Neural crest cell (in vitro differentiated cells): ENCODE measurements around the gene ANKRD55. TPM values are rescaled to one million over a fixed set of nuclear protein-coding genes. Genes with fewer than 3 reads are reported as not detected.

Experiments
- DNase-seq: peaks from one replicate; pipeline ENCODE4 v3.0.0; 2021; ENCODE audit warnings: low read depth, mixed read lengths, low spot score
- H3K27ac Mint-ChIP-seq: one replicate; pipeline ENCODE4 v1.8.0; 2021; ENCODE audit warnings: mild to moderate bottlenecking, mixed read lengths; ENCODE audit not compliant: unreplicated experiment
- H3K27me3 Mint-ChIP-seq: 2 replicates; pipeline ENCODE4 v1.8.0; 2021; ENCODE audit warnings: low read depth, mild to moderate bottlenecking, mixed read lengths
- H3K36me3 Mint-ChIP-seq: 2 replicates; pipeline ENCODE4 v1.8.0; 2021; ENCODE audit warnings: low read depth, mild to moderate bottlenecking, mixed read lengths
- H3K4me1 Mint-ChIP-seq: 2 replicates; pipeline ENCODE4 v1.8.0; 2021; ENCODE audit warnings: mixed read lengths
- H3K4me3 Mint-ChIP-seq: one replicate; pipeline ENCODE4 v1.8.0; 2021; ENCODE audit warnings: mild to moderate bottlenecking, mixed read lengths
- H3K9me3 Mint-ChIP-seq: 2 replicates; pipeline ENCODE4 v1.8.0; 2021; ENCODE audit warnings: mixed read lengths
- CTCF ChIP-seq: fragments of 200-600 bp; sonication (generic); conservative IDR thresholded peaks from 2 replicates; pipeline ENCODE4 v1.5.0; 2021; ENCODE audit warnings: antibody characterized with exemption, mild to moderate bottlenecking
- total RNA-seq: library from RNA; stranded (reverse); gene quantifications from 2 replicates; pipeline ENCODE4 v1.2.1, GENCODE V29; 2021

Gene ANKRD55
- total RNA-seq, 1 donor from 2014 or later, result 0.16 TPM

DNA sequence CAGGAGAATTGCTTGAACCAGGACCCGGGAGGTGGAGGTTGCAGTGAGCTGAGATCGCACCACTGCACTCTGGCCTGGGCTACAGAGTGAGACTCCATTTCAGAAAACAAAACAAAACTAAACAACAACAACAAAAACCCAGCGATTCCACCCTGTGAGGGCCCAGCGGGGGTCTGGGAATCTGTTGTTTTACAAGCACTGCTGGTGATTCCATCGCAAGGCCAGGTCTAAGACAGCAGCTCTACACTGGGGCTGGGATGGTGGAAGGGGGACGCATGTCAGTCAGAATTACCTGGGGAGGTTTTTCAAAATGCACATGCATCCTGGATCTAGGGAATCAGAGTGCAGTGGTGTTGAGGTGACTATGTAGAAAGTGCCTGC is 90.9 kb downstream of the ANKRD55 start:
- Mint-ChIP-seq H3K36me3 (no peaks in the 10 kb centered on the region), H3K4me3 (no peak overlapping the region), H3K27me3 (no peaks in the 10 kb centered on the region), H3K27ac (no peak overlapping the region), H3K9me3 (peaks cover 3% of the 10 kb centered on the region), H3K4me1 (peaks cover 17% of the 10 kb centered on the region)
- no peak for TF ChIP-seq CTCF
- no peak for DNase-seq

GRCh38 chr5:56140073-56140472 is 93.1 kb downstream of the ANKRD55 start:
- Mint-ChIP-seq H3K36me3 (no peaks in the 10 kb centered on the region), H3K27ac (no peak overlapping the region), H3K4me1 (peaks cover 17% of the 10 kb centered on the region), H3K9me3 (peaks cover 3% of the 10 kb centered on the region), H3K4me3 (no peak overlapping the region), H3K27me3 (no peaks in the 10 kb centered on the region)
- no peak for DNase-seq
- TF ChIP-seq CTCF, result no peak

DNA sequence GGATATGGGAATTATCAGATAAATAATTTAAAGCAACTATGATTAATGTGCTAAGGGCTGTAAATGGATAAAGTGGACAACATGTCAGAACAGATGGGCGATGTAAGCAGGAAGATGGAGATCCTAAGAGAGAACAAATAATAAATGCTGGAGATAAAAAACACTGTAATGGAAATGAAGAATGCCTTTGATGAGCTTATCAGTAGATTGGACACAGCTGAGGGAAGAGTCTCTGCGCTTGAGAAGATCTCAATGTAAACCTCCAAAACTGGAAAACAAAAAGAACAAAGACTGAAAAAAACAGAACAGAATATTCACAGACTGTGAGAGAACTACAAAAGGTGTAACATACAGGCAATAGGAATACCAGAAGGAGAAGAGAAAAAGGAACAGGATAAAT is 102.5 kb downstream of the ANKRD55 start:
- Mint-ChIP-seq H3K36me3 (peaks cover 5% of the 10 kb centered on the region), H3K4me1 (peaks cover 24% of the 10 kb centered on the region), H3K27me3 (no peaks in the 10 kb centered on the region), H3K4me3 (no peak overlapping the region), H3K9me3 (peaks cover 11% of the 10 kb centered on the region), H3K27ac (no peak overlapping the region)
- DNase-seq, result no peak
- no peak for TF ChIP-seq CTCF

DNA sequence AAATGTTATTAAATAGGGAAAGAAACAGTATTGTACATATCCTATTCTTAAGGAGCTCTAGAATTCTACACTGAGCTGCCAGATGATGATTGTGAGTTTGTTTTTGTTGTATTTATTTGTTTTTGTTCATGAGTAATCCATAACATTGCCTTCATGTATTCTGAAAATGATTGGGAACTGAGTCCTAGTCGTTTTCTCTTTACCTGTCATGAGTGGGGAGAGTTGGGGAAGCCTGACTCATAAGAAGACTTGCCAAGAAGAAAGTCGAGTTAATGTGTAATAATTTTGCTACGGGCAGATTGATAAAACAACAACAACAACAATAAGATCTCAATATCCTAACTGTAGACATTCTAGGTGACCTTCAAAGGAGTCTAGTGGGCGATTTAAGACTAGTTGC is 103.8 kb downstream of the ANKRD55 start:
- Mint-ChIP-seq H3K27me3 (no peaks in the 10 kb centered on the region), H3K4me3 (no peak overlapping the region), H3K27ac (no peak overlapping the region), H3K36me3 (peaks cover 5% of the 10 kb centered on the region), H3K9me3 (peaks cover 11% of the 10 kb centered on the region), H3K4me1 (peaks cover 24% of the 10 kb centered on the region)
- TF ChIP-seq CTCF, result no peak
- no peak for DNase-seq

DNA sequence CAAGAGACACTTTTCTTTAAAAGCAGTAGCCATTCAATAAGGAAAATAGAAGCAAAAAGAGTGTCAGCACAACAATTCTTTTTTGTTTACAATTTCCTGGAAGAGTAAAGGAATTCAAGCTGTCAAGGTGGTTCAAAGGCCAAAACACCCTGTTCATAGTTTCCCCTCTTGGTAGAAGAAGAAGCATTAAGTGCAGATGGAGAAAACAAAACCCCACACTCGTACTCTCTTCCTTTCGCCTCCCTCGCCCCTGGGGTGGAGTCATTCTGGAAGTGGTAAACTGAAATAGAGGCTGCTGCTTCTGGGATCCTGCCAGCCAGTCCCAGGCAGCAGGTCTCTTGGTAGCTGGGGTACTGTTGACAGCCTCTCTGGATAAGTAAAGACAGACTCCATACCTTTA is 105.0 kb downstream of the ANKRD55 start:
- Mint-ChIP-seq H3K4me1 (peaks cover 36% of the 10 kb centered on the region), H3K9me3 (peaks cover 11% of the 10 kb centered on the region), H3K36me3 (peaks cover 5% of the 10 kb centered on the region), H3K27me3 (no peaks in the 10 kb centered on the region), H3K27ac (no peak overlapping the region), H3K4me3 (no peak overlapping the region)
- no peak for TF ChIP-seq CTCF
- DNase-seq, result no peak
